A549 (cell line): ENCODE data around the gene FGD4. TPM values are rescaled to one million over a fixed set of nuclear protein-coding genes. Genes with fewer than 3 reads are reported as not detected.

Source experiments
- ATAC-seq, 2 experiments: fragments of 200-7000 bp in 1 of 2; fragments of >200 bp in 1 of 2; cut with Nextera tagmentation in 1 of 2; cut with Tn5 transposase in 1 of 2; 3 replicates each; pipeline versions ENCODE4 v1.8.0 to v1.9.1; 2018 to 2020; ENCODE audit warnings: mild to moderate bottlenecking in 1 of 2, moderate library complexity in 1 of 2
- CTCF ChIA-PET: fragments of 300-600 bp; sonication (Branson Sonifier 250); formaldehyde crosslinking; extraction: SDS; loops from one replicate; lab custom pipeline; 2021; ENCODE audit warnings: antibody characterized with exemption, inconsistent platforms; lab: Yijun Ruan, JAX
- POLR2A ChIA-PET: fragments of 350-600 bp; formaldehyde crosslinking; extraction: SDS; loops from one replicate; lab custom pipeline; 2021; ENCODE audit warnings: antibody characterized with exemption, inconsistent platforms; lab: Yijun Ruan, JAX
- DNase-seq, 2 experiments: peaks; one replicate each; pipeline versions ENCODE4 v3.0.0 to v3.0.0-alpha.2; 2011 to 2016; ENCODE audit warnings: low read depth in 1 of 2, low spot score in 1 of 2
- FAIRE-seq: peaks from 2 replicates; lab custom pipeline; 2011; peaks lifted over from hg19 to GRCh38; lab: Jason Lieb, UNC
- H3K27ac ChIP-seq, 2 experiments: fragments of >200 bp; sonication (Bioruptor Twin); formaldehyde crosslinking; 3 replicates each; pipeline ENCODE4 v1.5.1; 2016 to 2017
- H3K4me1 ChIP-seq: fragments of >200 bp; sonication (Bioruptor Twin); formaldehyde crosslinking; 3 replicates; pipeline ENCODE4 v1.6.1; 2016
- H3K4me2 ChIP-seq: fragments of >200 bp; sonication (Bioruptor Twin); formaldehyde crosslinking; 3 replicates; pipeline ENCODE4 v1.6.1; 2016
- H3K4me3 ChIP-seq: fragments of >200 bp; sonication (Bioruptor Twin); formaldehyde crosslinking; 3 replicates; pipeline ENCODE4 v1.5.1; 2016
- H3K9me3 ChIP-seq: fragments of >200 bp; sonication (Bioruptor Twin); formaldehyde crosslinking; 3 replicates; pipeline ENCODE4 v1.6.1; 2016
- CBX8 ChIP-seq: fragments of 200-600 bp; sonication (generic); IDR thresholded peaks from 2 replicates; pipeline ENCODE4 v1.6.1; 2016
- GATA3 ChIP-seq: IDR thresholded peaks from 2 replicates; pipeline ENCODE4 v1.6.1; 2012; ENCODE audit warnings: borderline replicate concordance
- HEYL ChIP-seq: fragments of 250-450 bp; sonication (Bioruptor Pico); IDR thresholded peaks from 2 replicates; pipeline ENCODE4 v1.8.0; 2021; ENCODE audit warnings: mild to moderate bottlenecking, moderate library complexity
- JUN ChIP-seq, 2 experiments: fragments of >200 bp; sonication (Bioruptor Twin); formaldehyde crosslinking; IDR thresholded peaks; 2 replicates in 1 of 2; 3 replicates in 1 of 2; pipeline ENCODE4 v1.6.1; 2016 to 2017
- MAFK ChIP-seq: fragments of 450-650 bp; IDR thresholded peaks from 2 replicates; pipeline ENCODE4 v1.6.1; 2014; ENCODE audit not compliant: partially characterized antibody
- MYC ChIP-seq: IDR thresholded peaks from 2 replicates; pipeline ENCODE4 v1.6.1; 2012; ENCODE audit warnings: mild to moderate bottlenecking, inconsistent platforms, low read length, improper control_type of control experiment, borderline replicate concordance
- NFE2L2 ChIP-seq: fragments of 150-350 bp; conservative IDR thresholded peaks from 2 replicates; pipeline ENCODE4 v1.6.1; 2014; ENCODE audit warnings: low read length
- RARB ChIP-seq: fragments of 250-450 bp; sonication (Bioruptor Pico); IDR thresholded peaks from 2 replicates; pipeline ENCODE4 v1.8.0; 2021; ENCODE audit warnings: mild to moderate bottlenecking, moderate library complexity
- RCOR1 ChIP-seq: fragments of 150-350 bp; IDR thresholded peaks from 2 replicates; pipeline ENCODE4 v1.6.1; 2014; ENCODE audit warnings: antibody characterized with exemption, low read length, low read depth
- ZC3H11A ChIP-seq: fragments of 450-650 bp; IDR thresholded peaks from 2 replicates; pipeline ENCODE4 v1.6.1; 2014; ENCODE audit warnings: antibody characterized with exemption, mild to moderate bottlenecking
- WGBS: methylation state at CpG from one replicate; pipeline ENCODE4 v1.1.6; 2017; ENCODE audit errors: missing lambda C conversion rate; 5-methylcytosine and 5-hydroxymethylcytosine counted together
- polyA plus RNA-seq, 4 experiments: library from polyadenylated mRNA; depleted of rRNA in 3 of 4; stranded (reverse); fragments of >200 nt; fragmentation: RNase III in 1 of 4; extraction: RNeasy Plus Mini Kit Qiagen cat#74134 plus additional on column Dnase treatment in 1 of 4; gene quantifications; 2 replicates in 3 of 4; 3 replicates in 1 of 4; pipeline ENCODE4 v1.2.3, GENCODE V29; 2011 to 2017
- TF ChIP-seq, protein P1 (sequence below): IDR thresholded peaks from 2 replicates; pipeline ENCODE4 v1.6.1; 2012
- TF ChIP-seq, protein P2 (sequence below): fragments of 250-450 bp; sonication (Bioruptor Pico); IDR thresholded peaks from 2 replicates; pipeline ENCODE4 v1.5.0; 2021; ENCODE audit warnings: mild to moderate bottlenecking, moderate library complexity, borderline replicate concordance
- TF ChIP-seq, protein P3 (sequence below): fragments of >200 bp; sonication (Bioruptor Twin); formaldehyde crosslinking; IDR thresholded peaks from 3 replicates; pipeline ENCODE4 v1.5.1; 2016
- TF ChIP-seq, protein P4 (sequence below): IDR thresholded peaks from 2 replicates; pipeline ENCODE4 v1.6.1; 2012; ENCODE audit warnings: low read depth, borderline replicate concordance
- TF ChIP-seq, protein P5 (sequence below): IDR thresholded peaks from 2 replicates; pipeline ENCODE4 v1.6.1; 2012
- TF ChIP-seq, protein P6 (sequence below): fragments of 450-650 bp; IDR thresholded peaks from 2 replicates; pipeline ENCODE4 v1.6.1; 2014; ENCODE audit warnings: antibody characterized with exemption
- TF ChIP-seq, protein P7 (sequence below): fragments of >200 bp; sonication (Bioruptor Twin); formaldehyde crosslinking; IDR thresholded peaks from 3 replicates; pipeline ENCODE4 v1.6.1; 2016

Gene FGD4
- polyA plus RNA-seq, 2 of the 4 experiments (the other 2 are of a cell fraction), result 2.2 to 6.0 TPM

DNA sequence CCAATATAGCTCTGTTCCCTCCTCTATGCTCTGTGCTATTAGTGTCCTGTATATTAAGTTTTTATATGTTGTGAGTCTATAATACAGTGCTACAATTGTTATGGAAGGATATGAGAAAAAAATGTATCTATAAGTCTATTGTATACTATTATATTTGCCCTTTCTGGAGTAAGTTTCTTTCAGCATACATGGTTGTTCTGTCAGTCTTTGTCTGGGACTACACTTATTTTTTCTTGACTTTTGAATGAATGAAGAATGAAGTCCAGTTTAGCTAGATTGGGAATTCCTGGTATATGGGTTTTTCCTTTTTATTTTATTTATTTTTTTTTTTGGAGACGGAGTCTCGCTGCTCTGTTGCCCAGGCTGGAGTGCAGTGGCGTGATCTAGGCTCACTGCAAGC, 203.7 kb downstream of the FGD4 start:
- DNase-seq (no peak), ATAC-seq (no peak), FAIRE-seq (no peak)
- POLR2A ChIA-PET, result no interaction called here
- Histone ChIP-seq H3K4me3 (no peak overlapping the region), H3K9me3 (no peaks in the 10 kb centered on the region), H3K4me1 (no peaks in the 10 kb centered on the region), H3K27ac (no peak overlapping the region), H3K4me2 (no peak overlapping the region)
- TF ChIP-seq RCOR1 (no peak), MYC (no peak), JUN (IDR thresholded peaks at IDR 0.05) (no peak), CBX8 (no peak), ZC3H11A (no peak), GATA3 (no peak)
- TF ChIP-seq, protein P1, sequence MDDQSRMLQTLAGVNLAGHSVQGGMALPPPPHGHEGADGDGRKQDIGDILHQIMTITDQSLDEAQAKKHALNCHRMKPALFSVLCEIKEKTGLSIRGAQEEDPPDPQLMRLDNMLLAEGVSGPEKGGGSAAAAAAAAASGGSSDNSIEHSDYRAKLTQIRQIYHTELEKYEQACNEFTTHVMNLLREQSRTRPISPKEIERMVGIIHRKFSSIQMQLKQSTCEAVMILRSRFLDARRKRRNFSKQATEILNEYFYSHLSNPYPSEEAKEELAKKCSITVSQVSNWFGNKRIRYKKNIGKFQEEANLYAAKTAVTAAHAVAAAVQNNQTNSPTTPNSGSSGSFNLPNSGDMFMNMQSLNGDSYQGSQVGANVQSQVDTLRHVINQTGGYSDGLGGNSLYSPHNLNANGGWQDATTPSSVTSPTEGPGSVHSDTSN, result no peak
- TF ChIP-seq, protein P2, sequence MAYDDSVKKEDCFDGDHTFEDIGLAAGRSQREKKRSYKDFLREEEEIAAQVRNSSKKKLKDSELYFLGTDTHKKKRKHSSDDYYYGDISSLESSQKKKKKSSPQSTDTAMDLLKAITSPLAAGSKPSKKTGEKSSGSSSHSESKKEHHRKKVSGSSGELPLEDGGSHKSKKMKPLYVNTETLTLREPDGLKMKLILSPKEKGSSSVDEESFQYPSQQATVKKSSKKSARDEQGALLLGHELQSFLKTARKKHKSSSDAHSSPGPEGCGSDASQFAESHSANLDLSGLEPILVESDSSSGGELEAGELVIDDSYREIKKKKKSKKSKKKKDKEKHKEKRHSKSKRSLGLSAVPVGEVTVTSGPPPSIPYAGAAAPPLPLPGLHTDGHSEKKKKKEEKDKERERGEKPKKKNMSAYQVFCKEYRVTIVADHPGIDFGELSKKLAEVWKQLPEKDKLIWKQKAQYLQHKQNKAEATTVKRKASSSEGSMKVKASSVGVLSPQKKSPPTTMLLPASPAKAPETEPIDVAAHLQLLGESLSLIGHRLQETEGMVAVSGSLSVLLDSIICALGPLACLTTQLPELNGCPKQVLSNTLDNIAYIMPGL (CRISPR knock-in tag), result no peak
- TF ChIP-seq, protein P3, sequence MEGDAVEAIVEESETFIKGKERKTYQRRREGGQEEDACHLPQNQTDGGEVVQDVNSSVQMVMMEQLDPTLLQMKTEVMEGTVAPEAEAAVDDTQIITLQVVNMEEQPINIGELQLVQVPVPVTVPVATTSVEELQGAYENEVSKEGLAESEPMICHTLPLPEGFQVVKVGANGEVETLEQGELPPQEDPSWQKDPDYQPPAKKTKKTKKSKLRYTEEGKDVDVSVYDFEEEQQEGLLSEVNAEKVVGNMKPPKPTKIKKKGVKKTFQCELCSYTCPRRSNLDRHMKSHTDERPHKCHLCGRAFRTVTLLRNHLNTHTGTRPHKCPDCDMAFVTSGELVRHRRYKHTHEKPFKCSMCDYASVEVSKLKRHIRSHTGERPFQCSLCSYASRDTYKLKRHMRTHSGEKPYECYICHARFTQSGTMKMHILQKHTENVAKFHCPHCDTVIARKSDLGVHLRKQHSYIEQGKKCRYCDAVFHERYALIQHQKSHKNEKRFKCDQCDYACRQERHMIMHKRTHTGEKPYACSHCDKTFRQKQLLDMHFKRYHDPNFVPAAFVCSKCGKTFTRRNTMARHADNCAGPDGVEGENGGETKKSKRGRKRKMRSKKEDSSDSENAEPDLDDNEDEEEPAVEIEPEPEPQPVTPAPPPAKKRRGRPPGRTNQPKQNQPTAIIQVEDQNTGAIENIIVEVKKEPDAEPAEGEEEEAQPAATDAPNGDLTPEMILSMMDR, result no peak
- TF ChIP-seq, protein P4, sequence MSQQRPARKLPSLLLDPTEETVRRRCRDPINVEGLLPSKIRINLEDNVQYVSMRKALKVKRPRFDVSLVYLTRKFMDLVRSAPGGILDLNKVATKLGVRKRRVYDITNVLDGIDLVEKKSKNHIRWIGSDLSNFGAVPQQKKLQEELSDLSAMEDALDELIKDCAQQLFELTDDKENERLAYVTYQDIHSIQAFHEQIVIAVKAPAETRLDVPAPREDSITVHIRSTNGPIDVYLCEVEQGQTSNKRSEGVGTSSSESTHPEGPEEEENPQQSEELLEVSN, result no peak
- WGBS, result 97% methylated on average over 3 of the region's 3 CpGs
- CTCF ChIA-PET, result interaction anchor here (1.8 kb wide), 1 partner anchor 28 kb away, joined by 3 read pairs; no protein-coding TSS in a partner anchor

DNA sequence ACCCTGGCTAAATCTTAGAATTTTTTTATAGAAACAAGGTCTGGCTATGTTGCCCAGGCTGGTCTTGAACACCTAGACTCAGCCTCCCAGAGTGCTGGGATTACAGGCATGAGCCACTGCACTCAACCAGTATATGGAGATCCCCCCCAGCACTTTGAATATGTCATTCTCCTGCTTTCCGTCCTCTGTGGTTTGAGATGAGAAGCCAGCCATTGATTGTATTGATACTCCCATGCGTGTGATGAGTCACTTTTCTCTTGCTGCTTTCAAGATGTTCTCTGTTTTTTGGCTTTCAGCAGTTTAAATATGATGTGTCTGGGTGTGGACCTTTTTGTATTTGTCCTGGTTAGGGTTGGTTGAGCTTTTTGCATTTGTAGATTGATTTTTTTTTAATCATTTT, 204.5 kb downstream of the FGD4 start:
- CTCF ChIA-PET, result interaction anchor here (0.6 to 1.8 kb wide), 2 partner anchors 27 to 218 kb away, joined by 3 read pairs; no protein-coding TSS in a partner anchor
- 91% methylated on average over 2 of the region's 2 CpGs for WGBS
- Histone ChIP-seq H3K4me3 (no peak overlapping the region), H3K9me3 (no peaks in the 10 kb centered on the region), H3K4me2 (no peak overlapping the region), H3K4me1 (no peaks in the 10 kb centered on the region), H3K27ac (no peak overlapping the region)
- no peak for TF ChIP-seq MAFK
- TF ChIP-seq, protein P4, result no peak
- TF ChIP-seq NFE2L2, result no peak
- no peak for TF ChIP-seq HEYL (CRISPR knock-in tag)
- TF ChIP-seq CBX8, result no peak
- TF ChIP-seq RARB (CRISPR knock-in tag), result no peak
- TF ChIP-seq, protein P5, sequence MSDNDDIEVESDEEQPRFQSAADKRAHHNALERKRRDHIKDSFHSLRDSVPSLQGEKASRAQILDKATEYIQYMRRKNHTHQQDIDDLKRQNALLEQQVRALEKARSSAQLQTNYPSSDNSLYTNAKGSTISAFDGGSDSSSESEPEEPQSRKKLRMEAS, result no peak
- no peak for TF ChIP-seq RCOR1
- TF ChIP-seq GATA3, result no peak
- TF ChIP-seq, protein P6, sequence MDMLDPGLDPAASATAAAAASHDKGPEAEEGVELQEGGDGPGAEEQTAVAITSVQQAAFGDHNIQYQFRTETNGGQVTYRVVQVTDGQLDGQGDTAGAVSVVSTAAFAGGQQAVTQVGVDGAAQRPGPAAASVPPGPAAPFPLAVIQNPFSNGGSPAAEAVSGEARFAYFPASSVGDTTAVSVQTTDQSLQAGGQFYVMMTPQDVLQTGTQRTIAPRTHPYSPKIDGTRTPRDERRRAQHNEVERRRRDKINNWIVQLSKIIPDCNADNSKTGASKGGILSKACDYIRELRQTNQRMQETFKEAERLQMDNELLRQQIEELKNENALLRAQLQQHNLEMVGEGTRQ, result no peak
- FAIRE-seq (no peak), ATAC-seq (no peak), DNase-seq (no peak)
- POLR2A ChIA-PET, result no interaction called here

DNA sequence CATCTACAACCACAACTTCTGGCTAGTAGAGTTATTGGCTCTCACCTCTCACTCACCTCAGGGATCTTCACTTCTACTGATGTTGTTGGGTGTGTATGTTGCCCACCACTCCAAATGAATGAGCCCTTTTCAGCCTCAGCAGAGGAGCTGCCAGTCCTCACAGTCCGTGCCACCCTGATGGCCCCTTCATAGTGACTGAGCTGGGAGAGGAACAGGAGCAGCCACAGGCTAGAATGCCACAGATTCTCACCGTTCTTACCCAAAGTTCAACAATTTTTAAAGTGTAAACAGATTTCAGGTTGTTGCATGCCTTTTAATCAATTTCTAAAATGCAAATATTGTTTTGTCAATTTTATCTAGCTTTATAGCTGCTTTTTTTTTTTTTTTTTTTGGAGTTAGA, 205.2 kb downstream of the FGD4 start:
- Histone ChIP-seq H3K4me3 (no peak overlapping the region), H3K4me1 (no peaks in the 10 kb centered on the region), H3K27ac (no peak overlapping the region), H3K4me2 (no peak overlapping the region), H3K9me3 (no peaks in the 10 kb centered on the region)
- 50% methylated on average over 2 of the region's 2 CpGs for WGBS
- DNase-seq (no peak), ATAC-seq (no peak), FAIRE-seq (no peak)
- ChIA-PET CTCF (interaction anchor here (0.6 to 1.8 kb wide), 2 partner anchors 27 to 218 kb away, joined by 3 read pairs; no protein-coding TSS in a partner anchor), POLR2A (interaction anchor here (1.2 kb wide), 1 partner anchor 27 kb away, joined by 3 read pairs; no protein-coding TSS in a partner anchor)
- TF ChIP-seq, protein P7, sequence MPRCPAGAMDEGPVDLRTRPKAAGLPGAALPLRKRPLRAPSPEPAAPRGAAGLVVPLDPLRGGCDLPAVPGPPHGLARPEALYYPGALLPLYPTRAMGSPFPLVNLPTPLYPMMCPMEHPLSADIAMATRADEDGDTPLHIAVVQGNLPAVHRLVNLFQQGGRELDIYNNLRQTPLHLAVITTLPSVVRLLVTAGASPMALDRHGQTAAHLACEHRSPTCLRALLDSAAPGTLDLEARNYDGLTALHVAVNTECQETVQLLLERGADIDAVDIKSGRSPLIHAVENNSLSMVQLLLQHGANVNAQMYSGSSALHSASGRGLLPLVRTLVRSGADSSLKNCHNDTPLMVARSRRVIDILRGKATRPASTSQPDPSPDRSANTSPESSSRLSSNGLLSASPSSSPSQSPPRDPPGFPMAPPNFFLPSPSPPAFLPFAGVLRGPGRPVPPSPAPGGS, result no peak
- TF ChIP-seq JUN (IDR thresholded peaks at IDR 0.05), result no peak
